Lower leg skin (tissue), 3 donors: ENCODE measurements around the gene SUPT7L.

Experiments used
- POLR2A ChIP-seq, 2 donors: fragments of 450-650 bp; IDR thresholded peaks; one replicate each; pipeline ENCODE4 v1.6.1; 2016 to 2017; ENCODE audit warnings: antibody characterized with exemption in 2 of 2, mild to moderate bottlenecking in 1 of 2, moderate library complexity in 1 of 2
- TF ChIP-seq, protein P1 (sequence below), 3 donors: fragments of 450-650 bp; IDR thresholded peaks; one replicate each; pipeline ENCODE4 v1.5.1; 2016; ENCODE audit warnings: antibody characterized with exemption in 3 of 3, mild to moderate bottlenecking in 3 of 3, moderate library complexity in 2 of 3

- TF ChIP-seq POLR2A (IDR thresholded peaks at IDR 0.05) = no peak
- TF ChIP-seq, protein P1, sequence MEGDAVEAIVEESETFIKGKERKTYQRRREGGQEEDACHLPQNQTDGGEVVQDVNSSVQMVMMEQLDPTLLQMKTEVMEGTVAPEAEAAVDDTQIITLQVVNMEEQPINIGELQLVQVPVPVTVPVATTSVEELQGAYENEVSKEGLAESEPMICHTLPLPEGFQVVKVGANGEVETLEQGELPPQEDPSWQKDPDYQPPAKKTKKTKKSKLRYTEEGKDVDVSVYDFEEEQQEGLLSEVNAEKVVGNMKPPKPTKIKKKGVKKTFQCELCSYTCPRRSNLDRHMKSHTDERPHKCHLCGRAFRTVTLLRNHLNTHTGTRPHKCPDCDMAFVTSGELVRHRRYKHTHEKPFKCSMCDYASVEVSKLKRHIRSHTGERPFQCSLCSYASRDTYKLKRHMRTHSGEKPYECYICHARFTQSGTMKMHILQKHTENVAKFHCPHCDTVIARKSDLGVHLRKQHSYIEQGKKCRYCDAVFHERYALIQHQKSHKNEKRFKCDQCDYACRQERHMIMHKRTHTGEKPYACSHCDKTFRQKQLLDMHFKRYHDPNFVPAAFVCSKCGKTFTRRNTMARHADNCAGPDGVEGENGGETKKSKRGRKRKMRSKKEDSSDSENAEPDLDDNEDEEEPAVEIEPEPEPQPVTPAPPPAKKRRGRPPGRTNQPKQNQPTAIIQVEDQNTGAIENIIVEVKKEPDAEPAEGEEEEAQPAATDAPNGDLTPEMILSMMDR (IDR thresholded peaks at IDR 0.05) = no peak
Observed at GRCh38 chr2:27702302-27702701, 38.9 kb upstream of the SUPT7L start.
